ENCODE measurements around the gene UCKL1. TPM values are rescaled to one million over a fixed set of nuclear protein-coding genes. Genes with fewer than 3 reads are reported as not detected.
A peak's percentile ranks its signal among the peaks of the same experiment; 100 is the strongest.

Gene UCKL1
- total and polyA plus RNA-seq, 4 donors, result 33.6 to 42.7 (median 36.1) TPM

GRCh38 chr20:63891061-63892002 is 64.9 kb downstream of the UCKL1 start:
- ATAC-seq (ENCODE audit: insufficient read depth, low FRiP score), result no peak
- no peak overlapping the region for H3K4me3 ChIP-seq
- DNase-seq, result no peak
- H3K4me1 ChIP-seq (ENCODE audit: control insufficient read depth in 5 of 5, insufficient read depth in 5 of 5, low read length in 5 of 5), result peaks cover 0 to 11% (median 3%) of the 10 kb centered on the region in 5 donors
- WGBS, 2 donors, result 80 to 86% methylated on average over 29 of the region's 29 CpGs
- H3K9me3 ChIP-seq (ENCODE audit: control insufficient read depth in 4 of 4, insufficient read depth in 3 of 4, low read length in 3 of 4), result no peaks in the 10 kb centered on the region
- no peak overlapping the region for H3K9ac ChIP-seq (ENCODE audit: insufficient read depth in 1 of 2, low read length in 2 of 2)
- H3K27me3 ChIP-seq (ENCODE audit: control insufficient read depth in 3 of 3, insufficient read depth in 3 of 3, low read length in 2 of 3), result no peaks in the 10 kb centered on the region
- H3K27ac ChIP-seq (ENCODE audit: low read depth in 1 of 2, low read length in 1 of 2), result peak overlapping the region in 1 of 2 donors; percentile 17
- peaks cover 8 to 41% (median 9%) of the 10 kb centered on the region in 4 donors for H3K36me3 ChIP-seq (ENCODE audit: control insufficient read depth in 4 of 4, insufficient read depth in 4 of 4, low read length in 4 of 4)
- no peak for TF ChIP-seq CTCF (IDR thresholded peaks at IDR 0.05; ENCODE audit: control extremely low read depth, extremely low read depth)

GRCh38 chr20:63890616-63891015 is 65.6 kb downstream of the UCKL1 start:
- DNase-seq, result no peak
- H3K9ac ChIP-seq (ENCODE audit: insufficient read depth in 1 of 2, low read length in 2 of 2), result no peak overlapping the region
- H3K27me3 ChIP-seq (ENCODE audit: control insufficient read depth in 3 of 3, insufficient read depth in 3 of 3, low read length in 2 of 3), result no peaks in the 10 kb centered on the region
- H3K27ac ChIP-seq (ENCODE audit: low read depth in 1 of 2, low read length in 1 of 2), result peak overlapping the region in 1 of 2 donors; percentile 17
- H3K9me3 ChIP-seq (ENCODE audit: control insufficient read depth in 4 of 4, insufficient read depth in 3 of 4, low read length in 3 of 4), result no peaks in the 10 kb centered on the region
- ATAC-seq (ENCODE audit: insufficient read depth, low FRiP score), result no peak
- no peak overlapping the region for H3K4me3 ChIP-seq
- 67% methylated on average over 7 of the region's 7 CpGs for WGBS, 2 donors
- H3K36me3 ChIP-seq (ENCODE audit: control insufficient read depth in 4 of 4, insufficient read depth in 4 of 4, low read length in 4 of 4), result peaks cover 8 to 46% (median 11%) of the 10 kb centered on the region in 4 donors
- peaks cover 0 to 5% (median 3%) of the 10 kb centered on the region in 5 donors for H3K4me1 ChIP-seq (ENCODE audit: control insufficient read depth in 5 of 5, insufficient read depth in 5 of 5, low read length in 5 of 5)
- TF ChIP-seq CTCF (IDR thresholded peaks at IDR 0.05; ENCODE audit: control extremely low read depth, extremely low read depth), result no peak

- Histone ChIP-seq H3K27ac (ENCODE audit: low read depth in 1 of 2, low read length in 1 of 2) (peak overlapping the region in 1 of 2 donors; percentile 3), H3K36me3 (ENCODE audit: control insufficient read depth in 4 of 4, insufficient read depth in 4 of 4, low read length in 4 of 4) (peaks cover 8 to 51% (median 11%) of the 10 kb centered on the region in 4 donors), H3K4me3 (no peak overlapping the region), H3K4me1 (ENCODE audit: control insufficient read depth in 5 of 5, insufficient read depth in 5 of 5, low read length in 5 of 5) (peaks cover 0 to 5% (median 3%) of the 10 kb centered on the region in 5 donors), H3K9me3 (ENCODE audit: control insufficient read depth in 4 of 4, insufficient read depth in 3 of 4, low read length in 3 of 4) (no peaks in the 10 kb centered on the region), H3K27me3 (ENCODE audit: control insufficient read depth in 3 of 3, insufficient read depth in 3 of 3, low read length in 2 of 3) (no peaks in the 10 kb centered on the region), H3K9ac (ENCODE audit: insufficient read depth in 1 of 2, low read length in 2 of 2) (no peak overlapping the region)
- WGBS, 2 donors, result 45 to 66% methylated on average over 7 of the region's 7 CpGs
- ATAC-seq (ENCODE audit: insufficient read depth, low FRiP score) (no peak), DNase-seq (no peak)
- TF ChIP-seq CTCF (IDR thresholded peaks at IDR 0.05; ENCODE audit: control extremely low read depth, extremely low read depth), result no peak
Observed at GRCh38 chr20:63890201-63890576, 66.0 kb downstream of the UCKL1 start.

Small RNAs within 50 kb of the gene (small RNA-seq; reads per million reads assigned to genes)
- gene MIR647 (ENCODE audit: low replicate concordance) (not detected), gene MIR941-2 (ENCODE audit: low replicate concordance) (not detected), gene MIR941-4 (ENCODE audit: low replicate concordance) (not detected), gene MIR941-5 (ENCODE audit: low replicate concordance) (not detected), gene RNU1-134P (ENCODE audit: low replicate concordance) (0.12 reads per million)

Other genes with a start within 250 kb of the UCKL1 start
- gene ARFRP1, start 248.4 kb downstream of the UCKL1 start, total RNA-seq, result 10 to 100 TPM; 29.8 to 56.0 TPM
- 10 to 100 TPM; 43.9 to 50.8 TPM for gene ARFRP1, start 248.4 kb downstream of the UCKL1 start, polyA plus RNA-seq
- gene ZGPAT, start 248.4 kb downstream of the UCKL1 start, total RNA-seq, result 10 to 100 TPM; 18.3 to 32.9 TPM
- 10 to 100 TPM; 34.5 to 45.0 TPM for gene ZGPAT, start 248.4 kb downstream of the UCKL1 start, polyA plus RNA-seq
- 1 to 10 TPM; 6.2 to 9.0 TPM for gene LIME1, start 219.8 kb downstream of the UCKL1 start, total RNA-seq
- gene LIME1, start 219.8 kb downstream of the UCKL1 start, polyA plus RNA-seq, result 10 to 100 TPM; 11.3 to 19.9 TPM
- gene SLC2A4RG, start 216.6 kb downstream of the UCKL1 start, total RNA-seq, result 100 to 1,000 TPM in 1 of 2 donors, 10 to 100 TPM in 1; 18.8 to 121 TPM
- gene SLC2A4RG, start 216.6 kb downstream of the UCKL1 start, polyA plus RNA-seq, result 10 to 100 TPM; 41.6 to 81.1 TPM
- gene ZBTB46, start 125.2 kb downstream of the UCKL1 start, total RNA-seq, result 10 to 100 TPM; 10.8 to 15.3 TPM
- gene ZBTB46, start 125.2 kb downstream of the UCKL1 start, polyA plus RNA-seq, result 1 to 10 TPM; 3.4 to 4.4 TPM
- not detected for gene ABHD16B, start 94.9 kb downstream of the UCKL1 start, total RNA-seq
- gene ABHD16B, start 94.9 kb downstream of the UCKL1 start, polyA plus RNA-seq, result 1 to 10 TPM in 1 of 2 donors, under 1 TPM in 1; 0.89 to 1.5 TPM
- gene TPD52L2, start 91.1 kb downstream of the UCKL1 start, total RNA-seq, result 10 to 100 TPM; 66.2 to 92.4 TPM
- 100 to 1,000 TPM in 1 of 2 donors, 10 to 100 TPM in 1; 66.2 to 130 TPM for gene TPD52L2, start 91.1 kb downstream of the UCKL1 start, polyA plus RNA-seq
- gene DNAJC5, start 61.3 kb downstream of the UCKL1 start, total RNA-seq, result 10 to 100 TPM; 25.1 to 64.5 TPM
- gene DNAJC5, start 61.3 kb downstream of the UCKL1 start, polyA plus RNA-seq, result 10 to 100 TPM; 26.5 to 48.2 TPM
- gene ZNF512B, start 13.5 kb upstream of the UCKL1 start, total RNA-seq, result 10 to 100 TPM; 10.7 to 18.9 TPM
- 10 to 100 TPM in 1 of 2 donors, 1 to 10 TPM in 1; 8.7 to 13.0 TPM for gene ZNF512B, start 13.5 kb upstream of the UCKL1 start, polyA plus RNA-seq
- gene SAMD10, start 23.2 kb upstream of the UCKL1 start, total RNA-seq, result 1 to 10 TPM; 2.3 to 6.4 TPM
- 1 to 10 TPM; 4.7 to 6.8 TPM for gene SAMD10, start 23.2 kb upstream of the UCKL1 start, polyA plus RNA-seq
- gene PRPF6, start 24.7 kb upstream of the UCKL1 start, total RNA-seq, result 10 to 100 TPM; 61.2 to 65.0 TPM
- gene PRPF6, start 24.7 kb upstream of the UCKL1 start, polyA plus RNA-seq, result 10 to 100 TPM; 43.6 to 47.1 TPM
- gene C20orf204, start 79.8 kb upstream of the UCKL1 start, total RNA-seq, result 1 to 10 TPM; 1.3 to 2.0 TPM
- gene C20orf204, start 79.8 kb upstream of the UCKL1 start, polyA plus RNA-seq, result under 1 TPM; 0.50 to 0.63 TPM
- gene SOX18, start 93.2 kb upstream of the UCKL1 start, total RNA-seq, result 10 to 100 TPM; 12.1 to 52.2 TPM
- gene SOX18, start 93.2 kb upstream of the UCKL1 start, polyA plus RNA-seq, result 10 to 100 TPM; 26.9 to 31.7 TPM
- gene TCEA2, start 106.8 kb upstream of the UCKL1 start, total RNA-seq, result 10 to 100 TPM; 28.5 to 32.8 TPM
- gene TCEA2, start 106.8 kb upstream of the UCKL1 start, polyA plus RNA-seq, result 10 to 100 TPM; 18.3 to 32.9 TPM
- 10 to 100 TPM; 15.1 to 50.7 TPM for gene RGS19, start 123.1 kb upstream of the UCKL1 start, total RNA-seq
- 10 to 100 TPM; 19.5 to 99.0 TPM for gene RGS19, start 123.1 kb upstream of the UCKL1 start, polyA plus RNA-seq
- gene OPRL1, start 123.7 kb upstream of the UCKL1 start, total RNA-seq, result 1 to 10 TPM; 1.6 to 2.5 TPM
- 1 to 10 TPM in 1 of 2 donors, under 1 TPM in 1; 0.45 to 3.1 TPM for gene OPRL1, start 123.7 kb upstream of the UCKL1 start, polyA plus RNA-seq
- gene LKAAEAR1, start 128.0 kb upstream of the UCKL1 start, total RNA-seq, result under 1 TPM; 0.51 to 0.64 TPM
- 1 to 10 TPM in 1 of 2 donors, under 1 TPM in 1; 0.65 to 2.3 TPM for gene LKAAEAR1, start 128.0 kb upstream of the UCKL1 start, polyA plus RNA-seq
- not detected for gene NPBWR2, start 151.1 kb upstream of the UCKL1 start, total RNA-seq
- gene NPBWR2, start 151.1 kb upstream of the UCKL1 start, polyA plus RNA-seq, result not detected
- under 1 TPM in 1 of 2 donors, not detected in 1; 0.40 TPM for gene MYT1, start 208.0 kb upstream of the UCKL1 start, total RNA-seq
- gene MYT1, start 208.0 kb upstream of the UCKL1 start, polyA plus RNA-seq, result under 1 TPM; 0.03 to 0.10 TPM

Measured in lung (tissue), 13 donors.